Stimulated activated CD8-positive, alpha-beta memory T cell treated with anti-CD3 and anti-CD28 coated beads, Interleukin-7, amount 100 ng/mL, for 48 hours (primary cell): ENCODE data around the gene TSPAN9.

Source experiments
- DNase-seq, 2 donors: peaks; one replicate each; pipeline ENCODE4 v3.0.0-alpha.2; 2020; ENCODE audit warnings: low read depth in 1 of 2; ENCODE audit errors: extremely low read depth in 1 of 2

Gene TSPAN9

DNA sequence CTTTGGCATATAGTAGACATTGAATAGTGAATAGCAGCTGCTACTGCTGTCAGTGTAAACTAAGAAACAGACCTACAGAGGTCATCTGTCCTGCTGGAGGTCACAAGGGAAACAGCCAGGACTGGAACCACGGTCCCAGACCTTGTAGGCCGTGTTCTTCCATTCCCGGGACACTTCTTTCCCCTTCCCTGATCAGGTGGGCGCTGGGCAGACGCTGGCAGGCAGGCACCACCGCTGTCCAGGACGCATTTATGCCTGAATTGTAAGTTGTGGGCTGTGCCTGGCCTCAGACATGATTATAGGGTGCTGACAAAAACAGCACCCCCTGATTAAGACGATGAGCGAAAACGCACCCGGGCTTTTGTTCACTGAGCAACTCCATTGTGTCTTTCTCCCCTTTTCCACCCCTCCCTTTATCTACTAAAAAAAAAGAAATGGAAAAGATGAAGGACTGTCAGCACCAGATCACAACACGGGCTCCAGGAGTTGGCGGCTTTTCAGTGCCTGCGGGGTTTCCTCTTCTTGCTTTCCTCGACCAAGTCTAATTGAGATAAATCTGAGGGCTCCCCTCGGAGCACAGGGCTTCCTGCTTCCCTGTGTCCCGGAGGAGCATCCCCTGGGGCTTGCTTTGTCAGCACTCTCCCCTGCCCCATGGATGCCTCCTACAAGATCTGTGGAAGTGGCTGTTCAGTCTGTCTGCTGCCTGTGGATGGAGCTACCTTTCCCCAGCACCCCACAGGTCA lies 80.6 kb downstream of the TSPAN9 start:
- no peak for DNase-seq

DNA sequence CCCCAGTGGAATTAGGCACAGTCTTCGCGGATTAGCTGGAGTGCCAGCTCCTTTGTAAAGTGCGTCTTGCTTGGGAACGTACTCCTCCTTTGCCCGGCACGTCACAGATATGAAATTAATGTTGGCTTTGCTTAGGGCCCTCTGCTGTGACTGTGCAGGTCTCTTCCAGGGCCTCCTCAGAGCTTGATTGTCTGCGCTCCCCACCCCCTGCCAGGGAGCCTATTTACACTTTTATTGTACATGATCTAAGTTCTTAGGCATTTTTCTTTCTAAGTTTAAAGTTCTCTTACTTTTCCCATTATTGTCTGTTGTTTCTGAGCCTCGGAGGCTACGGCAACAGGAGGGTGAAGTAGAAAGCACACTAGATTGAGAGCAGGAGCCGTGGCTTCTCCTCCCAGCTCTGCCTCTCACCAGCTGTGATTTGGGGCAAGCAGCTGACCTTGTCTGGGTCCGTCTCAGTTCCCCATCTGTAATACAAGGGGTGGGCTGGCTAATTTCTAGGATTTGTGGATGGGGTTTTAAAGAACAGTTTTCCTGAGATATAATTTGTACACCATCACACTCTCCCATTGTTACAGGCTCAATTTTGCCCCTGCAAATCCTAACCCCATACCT lies 81.8 kb downstream of the TSPAN9 start:
- DNase-seq, result no peak

DNA sequence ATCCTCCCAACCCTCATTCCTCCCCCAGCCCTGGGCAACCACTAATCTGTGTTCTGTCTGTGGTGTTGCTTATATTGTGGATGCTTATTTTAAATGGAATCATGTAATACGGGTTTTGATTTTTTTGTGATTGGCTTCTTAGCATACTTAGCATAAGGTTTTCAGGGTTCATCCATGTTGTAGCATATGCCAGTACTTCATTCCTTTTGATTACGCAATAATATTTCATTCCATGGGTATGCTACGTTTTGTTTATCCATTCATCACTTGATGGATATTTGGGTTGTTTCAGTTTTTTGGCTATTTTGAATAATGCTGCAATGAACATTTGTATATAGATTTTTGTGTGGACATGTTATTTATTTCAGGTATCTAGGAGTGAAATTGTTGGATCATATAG lies 82.9 kb downstream of the TSPAN9 start:
- DNase-seq, result no peak

DNA sequence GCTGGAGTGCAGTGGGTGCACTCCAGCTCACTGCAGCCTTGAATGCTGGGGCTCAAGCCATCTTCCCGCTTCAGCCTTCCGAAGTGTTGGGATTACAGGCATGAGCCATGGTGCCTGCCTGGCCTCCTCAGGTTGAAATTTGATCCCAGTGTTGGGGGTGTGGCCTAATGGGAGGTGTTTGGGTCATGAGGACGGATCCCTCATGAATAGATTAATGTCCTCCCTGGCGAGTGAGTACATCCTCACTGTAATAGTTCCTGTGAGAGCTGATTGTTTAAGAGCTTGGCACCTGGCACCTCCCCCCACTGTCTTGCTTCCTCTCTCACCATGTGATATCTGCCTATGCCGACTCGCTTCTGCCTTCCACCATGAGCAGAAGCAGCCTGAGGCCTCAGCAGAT lies 84.7 kb downstream of the TSPAN9 start:
- no peak for DNase-seq

- no peak for DNase-seq
These were observed 87.4 kb downstream of the TSPAN9 start for GRCh38 chr12:3164454-3165077.

GRCh38 chr12:3165078-3165980 lies 88.2 kb downstream of the TSPAN9 start:
- DNase-seq, result no peak

DNA sequence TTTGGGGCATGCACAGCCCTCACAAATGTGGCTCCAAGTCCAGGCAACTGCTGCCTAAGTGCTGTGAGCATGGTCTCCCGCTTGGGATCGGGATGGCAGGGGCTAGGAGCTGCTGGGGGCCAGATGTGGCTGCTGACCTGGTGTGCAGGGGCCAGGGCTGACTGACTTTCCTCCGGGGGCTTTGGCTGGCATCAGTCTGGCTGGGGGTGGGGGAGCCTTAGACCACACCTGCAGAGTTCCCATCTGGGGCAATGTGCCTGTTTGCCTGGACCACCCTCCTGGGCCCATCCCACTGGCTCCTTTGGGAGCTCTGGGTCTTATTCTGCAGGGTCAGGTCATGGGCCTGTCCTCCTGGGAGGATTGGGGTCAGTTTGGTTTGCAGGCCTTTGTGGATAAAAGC lies 90.5 kb downstream of the TSPAN9 start:
- DNase-seq, result no peak

DNA sequence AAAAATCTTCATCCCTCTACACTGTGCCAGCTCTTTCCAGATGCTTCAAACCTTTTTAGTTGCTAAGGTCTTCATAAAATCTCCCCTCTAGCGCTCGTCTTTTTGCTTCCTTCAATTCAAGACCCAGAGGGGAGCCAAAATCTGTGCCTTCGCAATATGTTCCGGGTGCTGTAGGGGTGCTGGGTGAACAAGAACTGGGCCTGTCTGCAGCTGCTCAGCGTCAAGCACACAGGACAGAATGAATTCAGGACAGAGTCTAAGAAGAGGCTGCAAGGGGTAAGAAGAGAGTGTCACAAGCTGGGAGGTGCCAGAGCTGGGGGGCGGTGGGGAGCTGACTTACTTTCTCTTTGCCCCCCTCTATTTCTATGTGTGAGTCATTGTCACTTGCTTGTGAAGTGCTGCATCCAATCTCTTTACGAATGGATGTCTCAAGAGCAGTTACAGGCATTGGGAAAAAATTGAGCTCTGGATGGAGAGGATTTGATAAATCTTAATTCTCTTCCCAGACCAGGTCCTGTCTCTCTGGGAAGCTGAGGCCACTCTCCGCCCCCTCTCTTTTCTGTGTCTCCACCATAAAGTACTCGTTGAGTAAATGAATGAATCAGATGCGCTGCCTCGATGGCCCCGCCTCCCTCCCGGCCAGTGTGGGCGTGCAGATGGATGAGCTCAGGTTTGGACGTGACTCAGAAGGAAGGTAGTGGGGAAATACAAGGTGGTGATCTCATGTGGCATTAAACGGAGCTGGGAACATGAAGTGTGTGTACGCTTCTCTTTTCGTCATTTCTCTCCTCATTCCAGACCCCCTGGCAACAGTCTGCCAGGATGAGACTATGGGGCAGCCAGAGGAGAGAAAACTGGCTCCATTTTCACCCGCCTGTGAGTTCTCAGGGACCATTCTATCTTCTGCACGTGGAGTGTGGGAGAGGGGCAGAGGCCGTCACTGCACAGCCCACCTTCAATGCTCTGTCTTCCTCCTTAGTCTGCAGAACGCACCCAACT lies 91.3 kb downstream of the TSPAN9 start:
- DNase-seq, result peak; percentile 15 to 62

DNA sequence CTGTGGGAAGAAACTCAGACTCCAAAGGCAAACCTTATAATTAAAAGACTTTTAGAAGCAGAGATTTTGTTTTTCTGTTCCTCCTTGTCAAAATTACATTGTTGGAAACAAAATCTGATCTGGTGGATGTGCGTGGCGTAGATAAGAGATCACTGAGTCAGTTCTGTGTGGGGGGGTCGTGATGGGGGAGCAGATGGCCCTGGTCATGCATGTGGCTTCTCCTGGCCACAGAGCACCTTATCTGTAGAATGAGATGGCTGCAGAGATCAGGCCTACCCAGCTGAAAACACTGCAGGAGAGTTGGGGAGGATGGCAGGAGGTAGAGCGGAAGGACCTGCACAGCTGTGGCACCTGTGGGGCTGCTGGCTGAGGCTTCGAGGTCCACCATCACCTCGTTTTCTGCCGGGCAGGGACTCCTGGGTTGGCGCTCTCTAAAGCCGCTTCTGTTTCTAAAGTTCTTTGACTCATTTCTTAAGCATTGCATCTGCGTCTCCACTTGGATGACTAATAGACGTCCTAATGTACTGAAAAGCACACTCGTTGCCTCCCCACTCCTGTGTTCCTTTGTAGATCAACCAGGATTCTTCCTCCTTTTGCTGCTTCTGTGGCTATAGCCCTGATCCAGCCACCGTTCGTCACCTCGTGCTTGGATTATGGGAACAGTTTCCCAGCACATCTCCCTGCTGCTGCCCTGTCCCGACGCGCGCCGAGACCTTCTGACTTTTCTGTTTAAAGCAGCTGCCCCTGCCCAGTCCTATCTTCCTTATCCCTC lies 93.4 kb downstream of the TSPAN9 start:
- no peak for DNase-seq

- DNase-seq, result no peak
These were observed 94.0 kb downstream of the TSPAN9 start for GRCh38 chr12:3171195-3171591.

GRCh38 chr12:3172124-3173007 lies 95.2 kb downstream of the TSPAN9 start:
- DNase-seq, result no peak

- no peak for DNase-seq
These were observed 95.9 kb downstream of the TSPAN9 start for GRCh38 chr12:3173008-3173553.

GRCh38 chr12:3173912-3174311 lies 96.7 kb downstream of the TSPAN9 start:
- no peak for DNase-seq

DNA sequence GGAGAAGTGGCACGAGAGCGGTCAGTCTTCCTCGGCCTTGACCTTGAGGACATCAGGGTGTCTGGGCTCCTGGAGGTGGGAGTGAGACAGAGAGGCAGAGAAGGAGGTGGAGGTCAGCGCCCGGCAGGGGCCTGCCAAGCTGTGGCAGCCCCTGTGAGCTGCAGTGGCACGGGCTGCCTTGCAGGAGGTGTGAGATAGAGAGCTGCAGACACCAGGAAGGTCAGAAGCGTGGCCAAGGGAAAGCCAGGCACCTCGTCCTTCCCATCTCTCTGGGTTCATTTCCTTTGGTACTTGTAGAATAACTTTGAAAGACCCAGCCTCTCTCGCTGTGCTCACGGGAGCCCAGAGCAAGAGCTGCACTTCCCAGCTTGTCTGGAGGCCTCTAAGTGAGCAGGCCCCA lies 98.1 kb downstream of the TSPAN9 start:
- no peak for DNase-seq

GRCh38 chr12:3176754-3177153 lies 99.6 kb downstream of the TSPAN9 start:
- DNase-seq, result no peak

GRCh38 chr12:3177778-3178425 lies 100.7 kb downstream of the TSPAN9 start:
- no peak for DNase-seq

- DNase-seq, result no peak
These were observed 101.6 kb downstream of the TSPAN9 start for GRCh38 chr12:3178671-3179313.
